ENCODE data around the gene FAM120AOS. TPM values are rescaled to one million over a fixed set of nuclear protein-coding genes. Genes with fewer than 3 reads are reported as not detected.

FAM120AOS gene
- total RNA-seq, 1 experiment from 2014 or later = 31.2 TPM

DNA sequence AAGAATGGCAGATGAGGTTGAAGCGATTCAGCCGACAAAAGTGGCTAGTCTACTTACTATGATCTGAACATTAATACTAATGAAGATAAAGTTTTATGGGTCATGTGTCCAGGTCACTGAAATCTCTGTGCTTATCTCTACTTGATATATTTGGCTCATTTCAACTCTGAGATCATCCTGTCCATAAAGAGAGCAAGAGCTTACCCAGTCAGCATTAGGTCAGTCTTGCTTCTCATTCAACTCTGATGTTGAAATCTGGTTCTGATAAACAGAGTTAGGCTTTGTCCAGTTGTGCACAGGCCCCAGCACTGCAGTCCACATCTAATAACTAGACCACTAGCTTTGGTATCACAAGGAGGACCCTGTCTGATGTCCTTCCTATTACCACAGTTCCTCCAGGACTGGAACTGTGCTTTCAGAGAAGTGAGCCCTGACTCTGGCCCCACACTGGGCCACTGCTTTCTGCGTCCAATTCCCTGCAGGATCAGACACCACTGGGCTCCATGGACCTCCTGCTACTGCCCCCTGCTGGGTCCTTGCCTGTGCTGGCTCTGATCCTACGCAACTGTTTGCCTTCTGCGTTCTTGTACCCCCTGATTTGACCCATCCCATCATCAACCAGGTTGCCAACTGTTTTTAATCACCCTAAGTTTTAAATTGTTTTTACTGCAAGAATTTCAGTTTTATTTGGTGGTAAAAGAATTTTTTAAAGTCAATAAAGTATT, 25.6 kb downstream of the FAM120AOS start:
- Histone ChIP-seq H3K36me3 (ENCODE audit: control insufficient read depth in 1 of 2, insufficient read depth in 2 of 2, low read length in 2 of 2) (no peaks in the 10 kb centered on the region), H4K20me1 (ENCODE audit: insufficient read depth) (no peaks in the 10 kb centered on the region), H3K9me2 (ENCODE audit: insufficient read depth) (no peaks in the 10 kb centered on the region), H3K9me3 (ENCODE audit: control insufficient read depth in 1 of 2, insufficient read depth in 1 of 2, low read depth in 1 of 2, low read length in 2 of 2) (no peaks in the 10 kb centered on the region), H3K9ac (ENCODE audit: low read length) (no peak overlapping the region), H3K27me3 (ENCODE audit: insufficient read depth, low read length) (no peaks in the 10 kb centered on the region), H3K79me2 (ENCODE audit: insufficient read depth, low read length) (no peaks in the 10 kb centered on the region), H2AFZ (ENCODE audit: low read depth, low read length, poor library complexity, severe bottlenecking) (no peak overlapping the region), H3K27ac (ENCODE audit: low read depth, low read length) (no peak overlapping the region), H3K4me1 (ENCODE audit: control insufficient read depth in 1 of 2, insufficient read depth in 2 of 2, low read length in 2 of 2) (no peaks in the 10 kb centered on the region), H3K4me3 (replicated peaks in 1 of 2; ENCODE audit: low read depth in 1 of 2, low read length in 2 of 2) (no peak overlapping the region), H3K4me2 (ENCODE audit: low read length) (no peak overlapping the region)
- POLR2A ChIA-PET = no interaction called here
- peak; percentile 63 for ATAC-seq
- no peak for DNase-seq (ENCODE audit: low read depth, low spot score)
- BruUV-seq (replicated peaks) = no TSS peak
- CTCF ChIA-PET = interaction anchor here (1.5 to 1.6 kb wide), 2 partner anchors 9 to 26 kb away, joined by 3 read pairs; no protein-coding TSS in a partner anchor
- RAD21 ChIA-PET (ENCODE audit: low non-redundant PET in 1 of 2, low total read pairs in 2 of 2, uncharacterized antibody in 2 of 2, unreplicated experiment in 2 of 2) = no interaction called here
- intact Hi-C loops (cut with micrococcal nuclease) = no loop called here
- no peak for TF ChIP-seq SIN3A (IDR thresholded peaks at IDR 0.05; ENCODE audit: low read depth)
- TF ChIP-seq, protein P1, sequence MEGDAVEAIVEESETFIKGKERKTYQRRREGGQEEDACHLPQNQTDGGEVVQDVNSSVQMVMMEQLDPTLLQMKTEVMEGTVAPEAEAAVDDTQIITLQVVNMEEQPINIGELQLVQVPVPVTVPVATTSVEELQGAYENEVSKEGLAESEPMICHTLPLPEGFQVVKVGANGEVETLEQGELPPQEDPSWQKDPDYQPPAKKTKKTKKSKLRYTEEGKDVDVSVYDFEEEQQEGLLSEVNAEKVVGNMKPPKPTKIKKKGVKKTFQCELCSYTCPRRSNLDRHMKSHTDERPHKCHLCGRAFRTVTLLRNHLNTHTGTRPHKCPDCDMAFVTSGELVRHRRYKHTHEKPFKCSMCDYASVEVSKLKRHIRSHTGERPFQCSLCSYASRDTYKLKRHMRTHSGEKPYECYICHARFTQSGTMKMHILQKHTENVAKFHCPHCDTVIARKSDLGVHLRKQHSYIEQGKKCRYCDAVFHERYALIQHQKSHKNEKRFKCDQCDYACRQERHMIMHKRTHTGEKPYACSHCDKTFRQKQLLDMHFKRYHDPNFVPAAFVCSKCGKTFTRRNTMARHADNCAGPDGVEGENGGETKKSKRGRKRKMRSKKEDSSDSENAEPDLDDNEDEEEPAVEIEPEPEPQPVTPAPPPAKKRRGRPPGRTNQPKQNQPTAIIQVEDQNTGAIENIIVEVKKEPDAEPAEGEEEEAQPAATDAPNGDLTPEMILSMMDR (IDR thresholded peaks at IDR 0.05 in 2 of 3, conservative IDR thresholded peaks at IDR 0.05 in 1 of 3; ENCODE audit: borderline replicate concordance in 1 of 3, insufficient read depth in 1 of 3, low read depth in 2 of 3, low read length in 2 of 3) = peak in 2 of 3 experiments; percentile 39 to 42; a peak in 4 of 6 replicates
- TF ChIP-seq RAD21 (IDR thresholded peaks at IDR 0.05; ENCODE audit: low read depth) = peak; percentile 34; the same call in 1 of the 2 replicates

DNA sequence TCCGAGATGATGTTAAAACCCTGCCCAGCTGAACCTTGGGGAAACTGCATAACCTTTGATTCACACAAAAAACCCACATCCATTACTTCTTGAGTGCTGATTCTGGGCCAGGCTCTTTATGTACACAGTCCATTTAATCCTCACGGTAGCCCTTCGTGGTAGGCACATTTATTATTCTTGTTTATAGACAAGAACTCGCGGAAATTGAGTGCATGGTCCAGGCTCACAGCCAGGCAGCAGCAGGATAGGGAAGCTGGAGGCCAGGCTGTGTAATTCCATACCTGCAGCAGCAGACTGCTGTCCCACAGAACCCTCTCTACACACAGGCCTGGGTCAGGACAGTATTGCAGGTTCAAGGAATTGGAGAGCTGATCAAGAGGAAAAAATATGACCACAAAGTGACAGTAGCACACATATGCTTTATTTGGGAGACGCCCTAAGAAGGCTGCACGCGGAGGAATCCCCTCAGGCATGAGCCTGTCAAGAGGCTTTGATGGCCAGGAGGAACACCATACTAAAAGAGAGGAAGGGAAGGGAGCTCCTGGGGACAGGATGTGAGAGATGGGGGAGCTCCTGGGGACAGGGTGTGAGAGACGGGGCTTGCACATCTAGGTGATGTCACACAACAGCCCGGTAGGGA, 30.3 kb downstream of the FAM120AOS start:
- H3K27ac ChIP-seq (ENCODE audit: low read depth, low read length) = no peak overlapping the region
- ATAC-seq (no peak), DNase-seq (ENCODE audit: low read depth, low spot score) (no peak)
- H3K27me3 ChIP-seq (ENCODE audit: insufficient read depth, low read length) = no peaks in the 10 kb centered on the region
- no peaks in the 10 kb centered on the region for H3K9me2 ChIP-seq (ENCODE audit: insufficient read depth)
- no peaks in the 10 kb centered on the region for H4K20me1 ChIP-seq (ENCODE audit: insufficient read depth)
- H3K9ac ChIP-seq (ENCODE audit: low read length) = no peak overlapping the region
- H2AFZ ChIP-seq (ENCODE audit: low read depth, low read length, poor library complexity, severe bottlenecking) = no peak overlapping the region
- H3K36me3 ChIP-seq (ENCODE audit: control insufficient read depth in 1 of 2, insufficient read depth in 2 of 2, low read length in 2 of 2) = no peaks in the 10 kb centered on the region
- ChIA-PET POLR2A (no interaction called here), RAD21 (ENCODE audit: low non-redundant PET in 1 of 2, low total read pairs in 2 of 2, uncharacterized antibody in 2 of 2, unreplicated experiment in 2 of 2) (no interaction called here), CTCF (no interaction called here)
- H3K79me2 ChIP-seq (ENCODE audit: insufficient read depth, low read length) = no peaks in the 10 kb centered on the region
- H3K4me1 ChIP-seq (ENCODE audit: control insufficient read depth in 1 of 2, insufficient read depth in 2 of 2, low read length in 2 of 2) = no peaks in the 10 kb centered on the region
- no peak overlapping the region for H3K4me3 ChIP-seq (replicated peaks in 1 of 2; ENCODE audit: low read depth in 1 of 2, low read length in 2 of 2)
- no TSS peak for BruUV-seq (replicated peaks)
- intact Hi-C loops (cut with micrococcal nuclease) = no loop called here
- H3K9me3 ChIP-seq (ENCODE audit: control insufficient read depth in 1 of 2, insufficient read depth in 1 of 2, low read depth in 1 of 2, low read length in 2 of 2) = no peaks in the 10 kb centered on the region; a peak in 1 of 4 replicates
- H3K4me2 ChIP-seq (ENCODE audit: low read length) = no peak overlapping the region
- TF ChIP-seq ZNF274 (IDR thresholded peaks at IDR 0.05; ENCODE audit: low read depth, low read length) (no peak), CEBPB (IDR thresholded peaks at IDR 0.05; ENCODE audit: low read depth) (no peak), ZFX (IDR thresholded peaks at IDR 0.05) (no peak), TCF7L2 (IDR thresholded peaks at IDR 0.05; ENCODE audit: borderline replicate concordance, extremely low read depth, insufficient read depth, insufficient read length) (no peak), CBX3 (IDR thresholded peaks at IDR 0.05; ENCODE audit: low read depth) (no peak), SIN3A (IDR thresholded peaks at IDR 0.05; ENCODE audit: low read depth) (no peak)
- TF ChIP-seq, protein P2, sequence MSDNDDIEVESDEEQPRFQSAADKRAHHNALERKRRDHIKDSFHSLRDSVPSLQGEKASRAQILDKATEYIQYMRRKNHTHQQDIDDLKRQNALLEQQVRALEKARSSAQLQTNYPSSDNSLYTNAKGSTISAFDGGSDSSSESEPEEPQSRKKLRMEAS (IDR thresholded peaks at IDR 0.05) = no peak
- TF ChIP-seq, protein P3, sequence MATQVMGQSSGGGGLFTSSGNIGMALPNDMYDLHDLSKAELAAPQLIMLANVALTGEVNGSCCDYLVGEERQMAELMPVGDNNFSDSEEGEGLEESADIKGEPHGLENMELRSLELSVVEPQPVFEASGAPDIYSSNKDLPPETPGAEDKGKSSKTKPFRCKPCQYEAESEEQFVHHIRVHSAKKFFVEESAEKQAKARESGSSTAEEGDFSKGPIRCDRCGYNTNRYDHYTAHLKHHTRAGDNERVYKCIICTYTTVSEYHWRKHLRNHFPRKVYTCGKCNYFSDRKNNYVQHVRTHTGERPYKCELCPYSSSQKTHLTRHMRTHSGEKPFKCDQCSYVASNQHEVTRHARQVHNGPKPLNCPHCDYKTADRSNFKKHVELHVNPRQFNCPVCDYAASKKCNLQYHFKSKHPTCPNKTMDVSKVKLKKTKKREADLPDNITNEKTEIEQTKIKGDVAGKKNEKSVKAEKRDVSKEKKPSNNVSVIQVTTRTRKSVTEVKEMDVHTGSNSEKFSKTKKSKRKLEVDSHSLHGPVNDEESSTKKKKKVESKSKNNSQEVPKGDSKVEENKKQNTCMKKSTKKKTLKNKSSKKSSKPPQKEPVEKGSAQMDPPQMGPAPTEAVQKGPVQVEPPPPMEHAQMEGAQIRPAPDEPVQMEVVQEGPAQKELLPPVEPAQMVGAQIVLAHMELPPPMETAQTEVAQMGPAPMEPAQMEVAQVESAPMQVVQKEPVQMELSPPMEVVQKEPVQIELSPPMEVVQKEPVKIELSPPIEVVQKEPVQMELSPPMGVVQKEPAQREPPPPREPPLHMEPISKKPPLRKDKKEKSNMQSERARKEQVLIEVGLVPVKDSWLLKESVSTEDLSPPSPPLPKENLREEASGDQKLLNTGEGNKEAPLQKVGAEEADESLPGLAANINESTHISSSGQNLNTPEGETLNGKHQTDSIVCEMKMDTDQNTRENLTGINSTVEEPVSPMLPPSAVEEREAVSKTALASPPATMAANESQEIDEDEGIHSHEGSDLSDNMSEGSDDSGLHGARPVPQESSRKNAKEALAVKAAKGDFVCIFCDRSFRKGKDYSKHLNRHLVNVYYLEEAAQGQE (IDR thresholded peaks at IDR 0.05; ENCODE audit: low read depth) = no peak

All from HCT116 (cell line).